ENCODE data around the gene LGMN. TPM values are rescaled to one million over a fixed set of nuclear protein-coding genes. Genes with fewer than 3 reads are reported as not detected.

LGMN gene
- total RNA-seq, 1 donor from 2014 or later, result 52.6 TPM

- DNase-seq (ENCODE audit: low read depth in 2 of 2), result no peak
Measured at GRCh38 chr14:92677955-92678354, 70.5 kb downstream of the LGMN start.

GRCh38 chr14:92677087-92677668 is 71.2 kb downstream of the LGMN start:
- no peak for DNase-seq (ENCODE audit: low read depth in 2 of 2)

- no peak for DNase-seq (ENCODE audit: low read depth in 2 of 2)
Measured at GRCh38 chr14:92676403-92677086, 71.9 kb downstream of the LGMN start.

- no peak for DNase-seq (ENCODE audit: low read depth in 2 of 2)
Measured at GRCh38 chr14:92675976-92676375, 72.5 kb downstream of the LGMN start.

GRCh38 chr14:92675421-92675820 is 73.0 kb downstream of the LGMN start:
- no peak for DNase-seq (ENCODE audit: low read depth in 2 of 2)

GRCh38 chr14:92673601-92674150 is 74.8 kb downstream of the LGMN start:
- DNase-seq (ENCODE audit: low read depth in 2 of 2), result no peak

GRCh38 chr14:92670643-92671366 is 77.6 kb downstream of the LGMN start:
- no peak for DNase-seq (ENCODE audit: low read depth in 2 of 2)

- no peak for DNase-seq (ENCODE audit: low read depth in 2 of 2)
Measured at GRCh38 chr14:92670160-92670559, 78.3 kb downstream of the LGMN start.

GRCh38 chr14:92668276-92668973 is 80.0 kb downstream of the LGMN start:
- no peak for DNase-seq (ENCODE audit: low read depth in 2 of 2)

GRCh38 chr14:92666251-92666650 is 82.2 kb downstream of the LGMN start:
- DNase-seq (ENCODE audit: low read depth in 2 of 2), result no peak

- DNase-seq (ENCODE audit: low read depth in 2 of 2), result no peak
Measured at GRCh38 chr14:92665661-92666110, 82.7 kb downstream of the LGMN start.

- no peak for DNase-seq (ENCODE audit: low read depth in 2 of 2)
Measured at GRCh38 chr14:92663049-92663448, 85.4 kb downstream of the LGMN start.

GRCh38 chr14:92660571-92660970 is 87.9 kb downstream of the LGMN start:
- no peak for DNase-seq (ENCODE audit: low read depth in 2 of 2)

GRCh38 chr14:92659765-92660561 is 88.5 kb downstream of the LGMN start:
- no peak for DNase-seq (ENCODE audit: low read depth in 2 of 2)

- no peak for DNase-seq (ENCODE audit: low read depth in 2 of 2)
Measured at GRCh38 chr14:92658684-92659083, 89.7 kb downstream of the LGMN start.

- no peak for DNase-seq (ENCODE audit: low read depth in 2 of 2)
Measured at GRCh38 chr14:92658160-92658559, 90.3 kb downstream of the LGMN start.

- DNase-seq (ENCODE audit: low read depth in 2 of 2), result no peak
Measured at GRCh38 chr14:92657457-92658142, 90.8 kb downstream of the LGMN start.

GRCh38 chr14:92656306-92657081 is 91.9 kb downstream of the LGMN start:
- DNase-seq (ENCODE audit: low read depth in 2 of 2), result no peak

- no peak for DNase-seq (ENCODE audit: low read depth in 2 of 2)
Measured at GRCh38 chr14:92655419-92656201, 92.8 kb downstream of the LGMN start.
